Stimulated activated CD8-positive, alpha-beta memory T cell treated with anti-CD3 and anti-CD28 coated beads, Interleukin-12 subunit alpha, Interleukin-12 subunit beta, amount 100 ng/mL, for 24 hours (primary cell): ENCODE results near the gene SRSF12.
"Not testable (repeated sequence)": the region's sequence is repeated elsewhere in the genome, so short reads cannot be mapped to it uniquely, and the experiment has no call there.

Source experiments
- DNase-seq: peaks from one replicate; pipeline ENCODE4 v3.0.0-alpha.2; 2020; ENCODE audit errors: extremely low read depth

The SRSF12 gene

GRCh38 chr6:89071036-89071435, 46.8 kb downstream of the SRSF12 start:
- DNase-seq: no peak

- DNase-seq: no peak
Observed at GRCh38 chr6:89069536-89070163, 48.2 kb downstream of the SRSF12 start.

GRCh38 chr6:89068695-89069094, 49.2 kb downstream of the SRSF12 start:
- no peak for DNase-seq

- no peak for DNase-seq
Observed at GRCh38 chr6:89067796-89068195, 50.1 kb downstream of the SRSF12 start.

GRCh38 chr6:89066940-89067646, 50.8 kb downstream of the SRSF12 start:
- no peak for DNase-seq

GRCh38 chr6:89066121-89066520, 51.8 kb downstream of the SRSF12 start:
- not testable (repeated sequence) for DNase-seq

GRCh38 chr6:89064931-89065330, 52.9 kb downstream of the SRSF12 start:
- not testable (repeated sequence) for DNase-seq

- DNase-seq: no peak
Observed at GRCh38 chr6:89063881-89064280, 54.0 kb downstream of the SRSF12 start.

GRCh38 chr6:89059227-89059626, 58.6 kb downstream of the SRSF12 start:
- no peak for DNase-seq

- DNase-seq: no peak
Observed at GRCh38 chr6:89058627-89059026, 59.2 kb downstream of the SRSF12 start.

GRCh38 chr6:89057759-89058158, 60.1 kb downstream of the SRSF12 start:
- DNase-seq: no peak

- no peak for DNase-seq
Observed at GRCh38 chr6:89054208-89054607, 63.7 kb downstream of the SRSF12 start.

GRCh38 chr6:89051676-89052075, 66.2 kb downstream of the SRSF12 start:
- DNase-seq: no peak

- DNase-seq: no peak
Observed at GRCh38 chr6:89050697-89051096, 67.2 kb downstream of the SRSF12 start.

- no peak for DNase-seq
Observed at GRCh38 chr6:89050155-89050554, 67.7 kb downstream of the SRSF12 start.

- DNase-seq: no peak
Observed at GRCh38 chr6:89048985-89049384, 68.9 kb downstream of the SRSF12 start.

GRCh38 chr6:89048288-89048923, 69.5 kb downstream of the SRSF12 start:
- no peak for DNase-seq

GRCh38 chr6:89047473-89047872, 70.4 kb downstream of the SRSF12 start:
- no peak for DNase-seq
